B cell (primary cell): ENCODE measurements around the gene PEX11B. TPM values are rescaled to one million over a fixed set of nuclear protein-coding genes. Genes with fewer than 3 reads are reported as not detected.

Source experiments
- ATAC-seq: fragments of 200-7000 bp; cut with Tn5 transposase; one replicate; pipeline ENCODE4 v1.10.0; 2021; ENCODE audit warnings: low read depth, mild to moderate bottlenecking, moderate number of reproducible peaks, moderate library complexity
- CTCF ChIA-PET: fragments of 350-600 bp; sonication (Branson Sonifier 250); formaldehyde crosslinking; loops from one replicate; lab custom pipeline; 2021; ENCODE audit warnings: antibody characterized with exemption, inconsistent platforms; lab: Charles Lee
- POLR2A ChIA-PET: fragments of 350-600 bp; sonication (Branson Sonifier 250); formaldehyde crosslinking; loops from one replicate; lab custom pipeline; 2021; ENCODE audit warnings: antibody characterized with exemption; lab: Charles Lee
- DNase-seq: peaks from one replicate; pipeline ENCODE4 v3.0.0; 2013
- H2AFZ ChIP-seq: 2 replicates; pipeline ENCODE4 v1.6.1; 2012; ENCODE audit warnings: mild to moderate bottlenecking, low read depth, low read length; ENCODE audit not compliant: insufficient read depth, poor library complexity, severe bottlenecking
- H3K27ac ChIP-seq, 2 donors: 1 replicate in 1 of 2; 2 replicates in 1 of 2; pipeline ENCODE4 v1.5.1; 2012 to 2013; ENCODE audit warnings: low read length in 2 of 2, mild to moderate bottlenecking in 2 of 2, moderate library complexity in 1 of 2
- H3K27me3 ChIP-seq, 4 experiments: fragments of 200-600 bp in 1 of 4; sonication (generic) in 1 of 4; replicated peaks in 1 of 4; 1 replicate in 2 of 4; 2 replicates in 2 of 4; pipeline versions ENCODE4 v1.6.1 to v1.7.0; 2013 to 2016; ENCODE audit warnings: low read length in 3 of 4, mild to moderate bottlenecking in 2 of 4, mixed read lengths in 1 of 4, moderate library complexity in 1 of 4; ENCODE audit not compliant: insufficient read depth in 4 of 4, control insufficient read depth in 3 of 4; ENCODE audit errors: control extremely low read depth in 1 of 4
- H3K36me3 ChIP-seq, 2 experiments: replicated peaks in 1 of 2; 1 replicate in 1 of 2; 2 replicates in 1 of 2; pipeline versions ENCODE4 v1.6.1 to v1.7.1; 2013; ENCODE audit warnings: low read length in 1 of 2; ENCODE audit not compliant: insufficient read depth in 2 of 2, control insufficient read depth in 1 of 2; ENCODE audit errors: control extremely low read depth in 1 of 2, extremely low read depth in 1 of 2
- H3K4me1 ChIP-seq, 2 donors: fragments of 200-600 bp in 1 of 2; sonication (generic) in 1 of 2; 1 replicate in 1 of 2; 2 replicates in 1 of 2; pipeline versions ENCODE4 v1.5.1 to v1.6.1; 2013 to 2017; ENCODE audit warnings: low read length in 2 of 2; ENCODE audit not compliant: control insufficient read depth in 2 of 2, insufficient read depth in 2 of 2
- H3K4me2 ChIP-seq: replicated peaks from 2 replicates; pipeline ENCODE3; 2012; ENCODE audit warnings: mild to moderate bottlenecking, low read depth, low read length; ENCODE audit not compliant: poor library complexity, severe bottlenecking
- H3K4me3 ChIP-seq, 5 experiments: fragments of 200-600 bp in 1 of 5; sonication (generic) in 1 of 5; 1 replicate in 3 of 5; 2 replicates in 2 of 5; pipeline versions ENCODE4 v1.5.1 to v1.7.0; 2011 to 2016; ENCODE audit warnings: low read length in 4 of 5, mild to moderate bottlenecking in 4 of 5, low read depth in 2 of 5, control low read depth in 1 of 5, moderate library complexity in 1 of 5; ENCODE audit not compliant: insufficient read depth in 1 of 5; ENCODE audit errors: control extremely low read depth in 1 of 5, extremely low read depth in 1 of 5
- H3K79me2 ChIP-seq: fragments of 200-600 bp; sonication (generic); one replicate; pipeline ENCODE4 v1.6.0; 2016; ENCODE audit warnings: low read length; ENCODE audit not compliant: control insufficient read depth, insufficient read depth
- H3K9ac ChIP-seq: fragments of 200-600 bp; sonication (generic); 2 replicates; pipeline ENCODE4 v1.6.1; 2017; ENCODE audit warnings: mild to moderate bottlenecking, low read length, moderate library complexity
- H3K9me3 ChIP-seq, 3 donors: one replicate each; pipeline versions ENCODE4 v1.6.1 to v1.7.1; 2013; ENCODE audit warnings: low read length in 2 of 3; ENCODE audit not compliant: control insufficient read depth in 2 of 3, insufficient read depth in 1 of 3; ENCODE audit errors: control extremely low read depth in 1 of 3
- H4K20me1 ChIP-seq: 2 replicates; pipeline ENCODE4 v1.6.0; 2012; ENCODE audit warnings: mild to moderate bottlenecking, low read length; ENCODE audit not compliant: insufficient read depth, control insufficient read depth, poor library complexity, severe bottlenecking
- H3K27ac Mint-ChIP-seq: one replicate; pipeline ENCODE4 v1.8.0; 2021; ENCODE audit warnings: mixed read lengths
- H3K27me3 Mint-ChIP-seq: one replicate; pipeline ENCODE4 v1.8.0; 2021; ENCODE audit warnings: mixed read lengths
- H3K4me1 Mint-ChIP-seq: one replicate; pipeline ENCODE4 v1.8.0; 2021; ENCODE audit warnings: mixed read lengths
- H3K4me3 Mint-ChIP-seq: one replicate; pipeline ENCODE4 v1.8.0; 2021; ENCODE audit warnings: mixed read lengths
- H3K9me3 Mint-ChIP-seq: one replicate; pipeline ENCODE4 v1.8.0; 2022; ENCODE audit warnings: mixed read lengths; ENCODE audit not compliant: insufficient read depth
- EZH2 ChIP-seq: IDR thresholded peaks from 2 replicates; pipeline ENCODE4 v1.6.1; 2012; ENCODE audit warnings: borderline replicate concordance, low read depth, mild to moderate bottlenecking, moderate library complexity, low read length; ENCODE audit not compliant: insufficient read depth, poor library complexity, severe bottlenecking
- WGBS: methylation state at CpG from one replicate; pipeline ENCODE4 v1.1.5; 2013; ENCODE audit warnings: missing lambda C conversion rate; ENCODE audit not compliant: insufficient coverage; 5-methylcytosine and 5-hydroxymethylcytosine counted together
- intact Hi-C: fragments of 100-400 bp; cut with micrococcal nuclease; formaldehyde crosslinking; loops from one replicate; pipeline ENCODE4 v1.10.0; 2022
- polyA plus RNA-seq: library from polyadenylated mRNA; depleted of rRNA; stranded (reverse); fragments of >200 nt; gene quantifications from 2 replicates; pipeline ENCODE4 v1.2.3, GENCODE V29; 2012
- total RNA-seq, 2 donors: library from RNA; stranded (reverse); fragments of 120-200 nt in 1 of 2; gene quantifications; 1 replicate in 1 of 2; 2 replicates in 1 of 2; pipeline versions ENCODE4 v1.2.3 to v1.2.4, GENCODE V29; 2013 to 2022
- TF ChIP-seq, protein P1 (sequence below): fragments of 200-600 bp; IDR thresholded peaks from one replicate; pipeline ENCODE4 v1.8.0; 2022; ENCODE audit warnings: antibody characterized with exemption, mild to moderate bottlenecking

The PEX11B gene
- total and polyA plus RNA-seq, 2 donors (not counting 1 experiment from before 2014, with no cell fraction given): 16.5 to 48.1 TPM

GRCh38 chr1:145891587-145892485 is 26.7 kb downstream of the PEX11B start:
- Mint-ChIP-seq H3K9me3 (no peaks in the 10 kb centered on the region), H3K27ac (no peak overlapping the region), H3K27me3 (no peaks in the 10 kb centered on the region), H3K4me1 (peaks cover under 1% of the 10 kb centered on the region), H3K4me3 (no peak overlapping the region)
- Histone ChIP-seq H3K9me3 (no peaks in the 10 kb centered on the region), H3K4me3 (no peak overlapping the region), H3K36me3 (no peaks in the 10 kb centered on the region), H4K20me1 (no peaks in the 10 kb centered on the region), H3K27me3 (no peaks in the 10 kb centered on the region), H3K79me2 (no peaks in the 10 kb centered on the region), H3K4me1 (no peaks in the 10 kb centered on the region), H2AFZ (peak overlapping the region; percentile 14), H3K27ac (no peak overlapping the region), H3K9ac (no peak overlapping the region), H3K4me2 (no peak overlapping the region)
- DNase-seq (peak; percentile 61), ATAC-seq (peak; percentile 70)
- ChIA-PET CTCF (interaction anchor here (0.6 to 3.9 kb wide), 22 partner anchors 8 to 148 kb away, joined by 3 to 41 read pairs (median 6); partner anchors contain the start of genes HJV, ITGA10, NUDT17 and PEX11B), POLR2A (no interaction called here)
- WGBS: 0% methylated on average over 1 of the region's 6 CpGs
- intact Hi-C loops: loop anchor here (1.0 kb wide), 2 partner anchors 85 to 121 kb away; no protein-coding TSS in a partner anchor
- TF ChIP-seq, protein P1, sequence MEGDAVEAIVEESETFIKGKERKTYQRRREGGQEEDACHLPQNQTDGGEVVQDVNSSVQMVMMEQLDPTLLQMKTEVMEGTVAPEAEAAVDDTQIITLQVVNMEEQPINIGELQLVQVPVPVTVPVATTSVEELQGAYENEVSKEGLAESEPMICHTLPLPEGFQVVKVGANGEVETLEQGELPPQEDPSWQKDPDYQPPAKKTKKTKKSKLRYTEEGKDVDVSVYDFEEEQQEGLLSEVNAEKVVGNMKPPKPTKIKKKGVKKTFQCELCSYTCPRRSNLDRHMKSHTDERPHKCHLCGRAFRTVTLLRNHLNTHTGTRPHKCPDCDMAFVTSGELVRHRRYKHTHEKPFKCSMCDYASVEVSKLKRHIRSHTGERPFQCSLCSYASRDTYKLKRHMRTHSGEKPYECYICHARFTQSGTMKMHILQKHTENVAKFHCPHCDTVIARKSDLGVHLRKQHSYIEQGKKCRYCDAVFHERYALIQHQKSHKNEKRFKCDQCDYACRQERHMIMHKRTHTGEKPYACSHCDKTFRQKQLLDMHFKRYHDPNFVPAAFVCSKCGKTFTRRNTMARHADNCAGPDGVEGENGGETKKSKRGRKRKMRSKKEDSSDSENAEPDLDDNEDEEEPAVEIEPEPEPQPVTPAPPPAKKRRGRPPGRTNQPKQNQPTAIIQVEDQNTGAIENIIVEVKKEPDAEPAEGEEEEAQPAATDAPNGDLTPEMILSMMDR: peak; percentile 72
- TF ChIP-seq EZH2: no peak

GRCh38 chr1:145891143-145891542 is 27.4 kb downstream of the PEX11B start:
- H3K27me3 Mint-ChIP-seq: no peaks in the 10 kb centered on the region
- no peak overlapping the region for H3K4me3 Mint-ChIP-seq
- peaks cover 4% of the 10 kb centered on the region for H3K4me1 Mint-ChIP-seq
- intact Hi-C loops: loop anchor here (1.0 kb wide), 2 partner anchors 86 to 122 kb away; no protein-coding TSS in a partner anchor
- TF ChIP-seq EZH2: no peak
- TF ChIP-seq, protein P1: no peak
- Histone ChIP-seq H3K27me3 (no peaks in the 10 kb centered on the region), H3K27ac (no peak overlapping the region), H2AFZ (no peak overlapping the region), H3K4me3 (no peak overlapping the region), H3K79me2 (no peaks in the 10 kb centered on the region), H3K4me2 (no peak overlapping the region), H3K9ac (no peak overlapping the region), H4K20me1 (no peaks in the 10 kb centered on the region), H3K4me1 (peaks cover 3% of the 10 kb centered on the region in 2 donors), H3K36me3 (no peaks in the 10 kb centered on the region), H3K9me3 (no peaks in the 10 kb centered on the region)
- no peak for ATAC-seq
- no peak overlapping the region for H3K27ac Mint-ChIP-seq
- CTCF ChIA-PET: interaction anchor here (1.1 to 3.9 kb wide), 15 partner anchors 7 to 131 kb away, joined by 3 to 41 read pairs (median 10); partner anchors contain the start of genes HJV, ITGA10, NUDT17 and PIAS3
- no peaks in the 10 kb centered on the region for H3K9me3 Mint-ChIP-seq
- DNase-seq: no peak
- no CpG with 5 or more reads among the region's 1 CpG for WGBS
- POLR2A ChIA-PET: no interaction called here
